22Rv1 (cell line): Measurements from ENCODE around the gene NOLC1.

Experiments used
- ZFX ChIP-seq: fragments of 450-650 bp; IDR thresholded peaks from 2 replicates; pipeline ENCODE4 v1.6.1; 2017; ENCODE audit warnings: antibody characterized with exemption, borderline replicate concordance
- TF ChIP-seq, protein P1 (sequence below): fragments of 450-650 bp; IDR thresholded peaks from 2 replicates; pipeline ENCODE4 v1.5.1; 2017; ENCODE audit warnings: mild to moderate bottlenecking

DNA sequence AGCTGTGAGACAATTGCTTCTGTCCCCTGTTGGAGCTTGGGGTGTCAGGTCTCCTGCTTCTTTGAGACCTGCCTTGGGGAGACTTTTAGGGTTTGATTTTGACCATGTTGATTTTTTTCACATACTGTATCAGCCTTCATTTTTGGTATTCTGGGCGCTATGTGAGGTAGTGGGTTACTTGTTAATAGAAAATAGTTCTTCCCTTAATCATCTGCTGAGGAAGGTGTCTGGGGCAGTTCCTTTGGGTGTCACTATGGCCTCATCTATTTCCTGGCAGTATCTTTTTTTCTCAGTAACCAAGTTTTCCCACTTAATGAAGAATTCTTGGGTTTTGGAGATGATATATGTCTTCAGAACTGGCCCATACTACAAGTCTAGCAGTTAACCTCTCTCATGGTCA is 4.6 kb upstream of the NOLC1 start:
- TF ChIP-seq, protein P1, sequence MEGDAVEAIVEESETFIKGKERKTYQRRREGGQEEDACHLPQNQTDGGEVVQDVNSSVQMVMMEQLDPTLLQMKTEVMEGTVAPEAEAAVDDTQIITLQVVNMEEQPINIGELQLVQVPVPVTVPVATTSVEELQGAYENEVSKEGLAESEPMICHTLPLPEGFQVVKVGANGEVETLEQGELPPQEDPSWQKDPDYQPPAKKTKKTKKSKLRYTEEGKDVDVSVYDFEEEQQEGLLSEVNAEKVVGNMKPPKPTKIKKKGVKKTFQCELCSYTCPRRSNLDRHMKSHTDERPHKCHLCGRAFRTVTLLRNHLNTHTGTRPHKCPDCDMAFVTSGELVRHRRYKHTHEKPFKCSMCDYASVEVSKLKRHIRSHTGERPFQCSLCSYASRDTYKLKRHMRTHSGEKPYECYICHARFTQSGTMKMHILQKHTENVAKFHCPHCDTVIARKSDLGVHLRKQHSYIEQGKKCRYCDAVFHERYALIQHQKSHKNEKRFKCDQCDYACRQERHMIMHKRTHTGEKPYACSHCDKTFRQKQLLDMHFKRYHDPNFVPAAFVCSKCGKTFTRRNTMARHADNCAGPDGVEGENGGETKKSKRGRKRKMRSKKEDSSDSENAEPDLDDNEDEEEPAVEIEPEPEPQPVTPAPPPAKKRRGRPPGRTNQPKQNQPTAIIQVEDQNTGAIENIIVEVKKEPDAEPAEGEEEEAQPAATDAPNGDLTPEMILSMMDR: no peak
- no peak for TF ChIP-seq ZFX
